IPS DF 19.7 (cell line): ENCODE measurements around the gene CRYGN.

Experiments used
- DNase-seq: peaks from one replicate; pipeline ENCODE4 v3.0.0-alpha.2; 2013; ENCODE audit warnings: low read depth, low spot score

Gene CRYGN

DNA sequence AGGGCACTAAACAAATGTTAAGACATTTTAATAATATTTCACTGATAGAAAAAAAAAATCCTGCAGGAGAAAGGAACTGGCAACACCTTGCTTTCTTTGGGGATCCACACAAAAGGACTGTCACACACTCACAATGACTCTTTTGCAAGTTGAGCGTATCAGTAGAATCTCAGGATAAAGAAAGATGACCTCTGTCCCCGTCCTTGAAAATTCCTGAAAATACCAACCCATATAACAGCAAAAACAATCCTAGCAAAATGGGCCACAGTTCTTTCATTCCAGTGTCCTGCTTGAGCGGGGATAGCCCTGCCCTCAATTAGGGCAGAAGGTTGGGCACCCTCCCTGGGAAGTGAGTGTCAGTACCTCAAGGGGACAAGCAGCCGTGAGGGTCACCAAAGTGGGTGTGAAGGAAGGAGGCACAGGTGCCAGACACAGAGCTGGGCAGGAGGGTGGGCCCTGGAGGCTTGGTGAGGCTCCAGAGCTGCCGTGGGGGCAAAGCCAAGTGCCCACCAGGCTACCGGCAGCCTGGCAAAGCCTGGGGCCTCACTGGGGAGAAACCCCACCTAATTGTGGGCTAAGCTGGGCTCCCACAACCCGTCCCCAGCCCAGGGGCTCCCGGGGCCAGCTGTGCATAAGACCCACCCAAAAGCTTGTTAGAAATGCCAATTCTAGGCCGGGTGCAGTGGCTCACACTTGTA, 32.9 kb downstream of the CRYGN start:
- DNase-seq, result no peak

GRCh38 chr7:151406051-151406875, 33.7 kb downstream of the CRYGN start:
- DNase-seq, result no peak

DNA sequence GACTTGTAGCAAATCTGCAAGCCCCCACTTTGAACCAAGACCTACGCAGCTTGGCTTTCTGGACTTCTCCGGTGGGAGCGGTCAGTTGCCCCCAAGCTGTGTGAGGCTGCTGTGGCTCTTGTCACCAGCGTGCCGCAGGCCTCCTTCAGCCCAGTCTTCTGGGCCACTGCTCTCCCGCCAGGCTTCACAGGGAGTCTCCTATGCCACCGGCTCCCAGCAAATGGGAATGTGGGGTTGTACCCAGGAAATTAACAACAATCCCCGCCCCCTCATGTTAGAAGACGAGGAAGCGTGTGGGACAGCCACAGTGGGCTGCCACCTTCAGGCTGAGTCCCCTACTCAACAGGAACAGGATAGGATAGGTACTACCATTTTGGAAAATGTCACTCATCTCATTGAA, 34.4 kb downstream of the CRYGN start:
- no peak for DNase-seq

DNA sequence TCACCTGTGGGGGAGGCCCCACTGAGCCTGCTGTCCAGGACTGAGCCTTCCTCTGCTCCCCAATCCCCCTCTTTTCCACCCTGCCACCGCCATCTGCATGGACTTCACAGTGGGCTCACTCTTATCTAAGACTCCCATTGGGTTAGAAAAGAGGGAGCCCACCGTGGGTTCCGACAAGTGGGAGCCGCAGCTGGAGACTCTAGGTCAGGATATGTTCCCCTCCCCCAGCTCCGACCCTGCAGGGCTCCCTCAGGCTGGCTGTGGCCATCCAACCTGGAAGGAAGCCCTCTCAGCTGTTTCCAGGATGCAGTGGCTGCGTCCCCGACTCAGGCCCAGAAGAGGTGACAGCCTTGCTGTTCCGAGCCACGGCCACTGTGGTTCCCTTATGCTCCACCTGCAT, 34.9 kb downstream of the CRYGN start:
- no peak for DNase-seq

DNA sequence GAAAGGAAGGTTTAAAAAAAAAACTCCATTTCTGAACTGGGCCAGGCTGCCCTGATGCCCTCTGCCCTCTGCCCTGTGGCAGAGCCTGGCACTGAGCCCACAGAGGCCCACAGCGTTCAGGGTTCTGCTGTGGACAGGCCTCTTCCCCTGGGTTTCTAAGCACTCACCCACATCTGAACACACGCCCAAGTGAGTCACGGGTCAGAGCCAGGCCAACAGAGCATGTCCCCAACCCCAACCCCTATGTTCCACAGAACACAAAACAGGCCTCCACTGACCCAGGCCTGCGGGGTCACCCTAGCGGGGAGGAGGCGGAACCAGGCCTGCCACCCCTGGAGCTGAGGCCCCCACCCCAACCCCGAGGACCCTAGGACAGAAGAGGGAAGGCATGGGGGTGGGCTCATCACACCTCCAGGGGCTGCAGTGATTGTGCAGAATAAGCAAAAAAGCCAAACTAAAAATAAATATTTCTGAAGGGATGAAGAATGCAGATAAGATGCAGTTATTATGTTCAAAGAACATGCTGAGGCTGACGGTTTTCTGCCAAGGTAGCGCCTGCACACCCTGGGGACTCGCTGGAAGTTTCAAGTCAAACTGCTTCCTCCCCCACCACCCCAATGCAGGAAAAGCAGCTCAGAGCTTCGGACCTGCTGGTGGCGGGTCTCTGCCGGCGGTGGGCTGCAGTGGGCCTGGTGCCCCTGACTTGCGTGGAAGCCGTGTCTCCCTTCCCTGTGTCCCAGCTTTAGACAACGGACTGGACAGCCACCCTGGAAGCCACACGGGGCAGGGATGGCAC, 35.5 kb downstream of the CRYGN start:
- no peak for DNase-seq

GRCh38 chr7:151403764-151404163, 36.2 kb downstream of the CRYGN start:
- no peak for DNase-seq

- DNase-seq, result no peak
These were observed 37.7 kb downstream of the CRYGN start for GRCh38 chr7:151402029-151402835.

GRCh38 chr7:151400626-151401315, 39.2 kb downstream of the CRYGN start:
- no peak for DNase-seq

- no peak for DNase-seq
These were observed 40.0 kb downstream of the CRYGN start for GRCh38 chr7:151399906-151400305.

DNA sequence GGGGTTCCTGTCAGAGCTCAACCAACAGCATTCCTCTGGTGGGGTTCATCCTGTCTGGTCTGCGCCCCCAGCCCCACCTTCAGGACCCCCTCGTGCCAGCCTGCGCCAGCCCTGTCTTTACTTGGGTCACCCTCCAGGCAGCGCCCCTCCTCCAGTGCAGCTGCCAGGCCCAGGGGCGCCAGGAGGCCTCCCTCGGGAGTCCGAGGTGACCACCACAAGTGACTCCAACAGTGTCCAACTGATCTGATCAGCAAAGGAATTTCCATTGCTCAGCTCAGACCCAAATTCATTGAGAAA, 40.7 kb downstream of the CRYGN start:
- no peak for DNase-seq

- no peak for DNase-seq
These were observed 41.3 kb downstream of the CRYGN start for GRCh38 chr7:151398446-151399304.

DNA sequence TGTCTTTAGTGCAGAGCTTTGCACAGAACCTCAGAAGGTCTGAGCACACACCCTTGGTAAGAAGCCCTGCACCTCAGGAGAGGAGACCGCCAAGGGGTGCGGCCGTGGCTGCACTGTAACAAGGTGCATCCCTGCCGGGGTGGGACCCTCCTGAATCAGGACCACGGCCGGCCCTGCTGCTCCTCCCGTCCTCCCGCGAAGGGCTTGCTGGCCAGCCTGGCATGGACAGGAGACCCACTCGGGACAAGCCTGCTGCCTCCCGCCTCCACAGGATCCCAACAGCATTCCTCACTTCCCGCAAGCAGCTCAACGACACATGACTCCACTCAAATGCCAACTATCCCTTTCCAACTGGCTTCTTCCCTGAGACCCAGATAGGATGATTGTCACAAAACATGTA, 42.9 kb downstream of the CRYGN start:
- DNase-seq, result no peak

DNA sequence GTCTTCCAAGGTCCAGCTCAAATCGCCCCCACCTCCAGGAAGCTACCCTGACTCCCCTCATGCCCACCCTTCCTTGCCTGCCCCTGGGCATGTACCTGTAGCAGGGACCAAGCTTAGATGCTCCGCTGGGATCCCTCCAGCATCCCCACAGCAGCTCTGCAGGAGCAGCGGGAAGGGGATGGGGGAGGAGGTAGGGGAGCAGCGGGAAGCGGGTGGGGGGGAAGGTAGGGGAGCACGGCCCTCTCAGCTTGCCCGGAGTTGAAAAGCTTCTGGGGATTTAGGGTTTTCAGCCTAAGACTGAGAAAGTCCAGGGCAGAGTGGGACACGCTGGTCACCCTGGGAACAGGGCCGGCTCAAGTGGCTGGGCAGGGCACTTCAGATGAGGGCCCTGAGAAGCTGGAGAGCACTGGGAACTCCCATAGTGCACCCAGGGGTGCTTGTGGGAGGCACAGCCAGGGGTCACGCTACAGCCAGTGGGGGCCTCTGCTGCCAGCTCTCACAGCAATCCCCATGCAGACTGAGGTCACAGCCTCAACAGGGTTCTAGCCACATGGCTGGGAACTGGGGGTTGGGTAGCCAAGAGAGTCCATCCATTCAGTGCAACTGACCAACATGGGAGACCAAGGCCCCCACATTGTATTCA, 43.5 kb downstream of the CRYGN start:
- no peak for DNase-seq

GRCh38 chr7:151395036-151395367, 44.9 kb downstream of the CRYGN start:
- no peak for DNase-seq

DNA sequence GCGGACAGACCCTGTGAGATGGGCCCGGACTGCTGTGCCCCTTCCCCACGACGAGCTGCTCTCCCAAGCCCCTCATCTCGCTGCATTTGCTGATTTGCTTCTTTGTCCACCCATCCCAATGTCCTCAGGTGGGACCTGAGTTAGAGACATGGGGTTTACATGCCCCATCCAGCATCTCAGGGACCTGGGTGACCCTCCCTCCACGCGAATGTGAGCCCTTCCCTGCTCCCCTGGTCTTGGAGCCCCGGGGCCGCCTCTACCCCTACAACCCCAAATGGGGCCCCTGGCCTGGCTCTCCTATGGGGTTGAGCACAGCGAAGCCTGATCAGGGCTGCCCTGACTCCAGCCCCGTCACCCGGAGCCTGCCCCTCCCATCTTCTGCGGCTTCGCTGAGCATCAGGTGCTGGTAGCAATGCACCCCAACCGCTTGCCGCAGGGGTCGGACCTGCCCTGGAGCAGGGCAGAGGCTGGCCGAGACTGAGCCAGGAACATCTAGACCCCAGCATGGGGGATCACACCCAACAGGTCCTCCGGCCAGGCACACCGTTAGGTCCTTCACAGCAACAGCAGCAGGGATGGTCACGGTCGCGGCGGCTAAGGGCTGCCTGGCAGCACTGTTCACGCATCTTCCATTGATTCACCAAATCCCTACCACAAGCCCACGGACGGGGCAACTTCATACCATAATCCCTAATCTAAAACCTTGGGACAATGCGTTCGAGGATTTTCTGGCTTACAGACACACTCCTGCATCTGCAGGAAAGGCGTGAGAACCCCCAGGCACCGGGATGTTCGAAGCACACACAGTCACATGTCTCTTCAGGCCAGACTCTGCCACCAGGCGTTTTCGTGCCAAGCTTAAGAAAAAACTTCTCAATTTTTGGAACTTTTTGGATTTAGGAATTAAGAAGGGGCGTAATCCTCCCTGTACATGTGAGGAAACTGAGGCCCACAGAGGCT, 45.6 kb downstream of the CRYGN start:
- no peak for DNase-seq

GRCh38 chr7:151393031-151393977, 46.6 kb downstream of the CRYGN start:
- DNase-seq, result no peak

DNA sequence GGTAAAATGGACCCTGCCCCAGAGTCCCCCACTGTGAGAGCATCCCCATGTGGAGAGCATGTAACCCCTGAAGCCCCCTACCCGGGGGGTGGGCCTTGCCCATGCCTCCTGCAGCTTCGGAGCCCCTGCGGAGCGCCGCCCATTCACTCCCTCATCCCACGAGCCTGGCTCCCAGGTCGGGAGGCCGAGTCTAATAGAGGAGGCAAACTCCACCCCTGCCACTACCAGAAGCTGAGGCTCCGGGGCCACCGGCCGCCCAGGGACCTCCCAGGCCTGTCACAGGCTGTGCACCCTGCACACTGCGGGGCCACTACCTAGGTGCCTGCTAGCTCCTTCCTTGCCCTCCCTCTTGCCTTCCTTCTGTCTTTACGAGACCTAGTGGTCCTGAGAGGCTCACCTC, 47.5 kb downstream of the CRYGN start:
- DNase-seq, result no peak

DNA sequence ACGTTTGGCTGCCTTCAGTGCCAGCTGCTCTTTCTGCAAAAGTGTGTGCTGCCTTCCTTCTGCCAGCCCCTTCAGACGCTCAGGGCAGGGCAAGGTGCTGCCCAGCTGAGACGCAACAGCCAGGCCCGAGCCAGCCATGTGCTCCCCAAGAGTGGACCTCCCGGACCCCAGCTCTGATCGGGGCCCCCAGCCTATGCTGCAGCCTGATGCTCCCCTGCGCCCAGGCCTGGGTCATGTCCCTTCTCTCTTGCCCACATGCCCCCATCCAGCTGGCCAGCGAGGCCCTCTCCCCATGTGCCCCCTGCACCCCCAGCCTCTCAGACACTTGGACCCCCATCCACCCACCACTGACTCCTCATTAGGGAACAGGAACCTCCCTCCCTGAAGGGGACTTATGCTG, 47.9 kb downstream of the CRYGN start:
- DNase-seq, result no peak
